IPS DF 6.9 (cell line): ENCODE measurements around the gene NOP58.
"Not testable (repeated sequence)": the region's sequence is repeated elsewhere in the genome, so short reads cannot be mapped to it uniquely, and the experiment has no call there.

ENCODE experiments used
- DNase-seq: peaks from one replicate; pipeline ENCODE4 v3.0.0-alpha.2; 2013; ENCODE audit warnings: low read depth, low spot score
- H3K27ac ChIP-seq: one replicate; pipeline ENCODE4 v1.5.1; 2013; ENCODE audit warnings: low read length, control low read depth
- H3K27me3 ChIP-seq: 2 replicates; pipeline ENCODE4 v1.6.1; 2013; ENCODE audit warnings: mild to moderate bottlenecking, low read length; ENCODE audit not compliant: control insufficient read depth, insufficient read depth
- H3K36me3 ChIP-seq: 2 replicates; pipeline ENCODE4 v1.6.1; 2013; ENCODE audit warnings: low read length; ENCODE audit not compliant: control insufficient read depth, insufficient read depth
- H3K4me1 ChIP-seq: 2 replicates; pipeline ENCODE4 v1.6.1; 2013; ENCODE audit warnings: low read length; ENCODE audit not compliant: control insufficient read depth, insufficient read depth
- H3K4me3 ChIP-seq: 2 replicates; pipeline ENCODE4 v1.5.1; 2013; ENCODE audit warnings: mild to moderate bottlenecking, low read length
- H3K9me3 ChIP-seq: 2 replicates; pipeline ENCODE4 v1.6.1; 2013; ENCODE audit warnings: low read length, inconsistent platforms; ENCODE audit not compliant: control insufficient read depth, insufficient read depth
- WGBS: extraction: QIAGEN DNeasy Blood & Tissue Kit; methylation state at CpG from one replicate; pipeline ENCODE4 v1.1.7; 2013; ENCODE audit warnings: mixed read lengths, missing lambda C conversion rate; ENCODE audit not compliant: insufficient read length, insufficient coverage; 5-methylcytosine and 5-hydroxymethylcytosine counted together

NOP58 gene

GRCh38 chr2:202269585-202269984 is 4.0 kb downstream of the NOP58 start:
- WGBS = no CpG with 5 or more reads among the region's 9 CpGs
- no peak overlapping the region for H3K4me3 ChIP-seq
- H3K27ac ChIP-seq = no peak overlapping the region
- H3K4me1 ChIP-seq = no peaks in the 10 kb centered on the region
- no peaks in the 10 kb centered on the region for H3K27me3 ChIP-seq
- H3K9me3 ChIP-seq = no peaks in the 10 kb centered on the region
- no peaks in the 10 kb centered on the region for H3K36me3 ChIP-seq
- no peak for DNase-seq

- 0 out of 2 replicates have a peak, but pooled peaks cover 3% of the 10 kb centered on the region for H3K36me3 ChIP-seq
- WGBS = no CpG with 5 or more reads among the region's 3 CpGs
Measured at GRCh38 chr2:202270487-202270886, 4.9 kb downstream of the NOP58 start.

GRCh38 chr2:202276078-202276720 is 10.6 kb downstream of the NOP58 start:
- not testable (repeated sequence) for H3K9me3 ChIP-seq, H3K4me1 ChIP-seq, DNase-seq, H3K27me3 ChIP-seq, H3K4me3 ChIP-seq, H3K27ac ChIP-seq
- H3K36me3 ChIP-seq = peaks cover 18% of the 10 kb centered on the region; the same call in 1 of the 2 replicates
- no CpG with 5 or more reads among the region's 11 CpGs for WGBS

More at GRCh38 chr2:202270487-202270886, 4.9 kb downstream of the NOP58 start:
- no peak for DNase-seq
- Histone ChIP-seq H3K27ac (no peak overlapping the region), H3K9me3 (no peaks in the 10 kb centered on the region), H3K27me3 (no peaks in the 10 kb centered on the region), H3K4me1 (no peaks in the 10 kb centered on the region), H3K4me3 (no peak overlapping the region)

- no peak for DNase-seq
- WGBS = no CpG with 5 or more reads among the region's 6 CpGs
- Histone ChIP-seq H3K27ac (no peak overlapping the region), H3K27me3 (no peaks in the 10 kb centered on the region), H3K9me3 (no peaks in the 10 kb centered on the region), H3K4me3 (no peak overlapping the region), H3K4me1 (no peaks in the 10 kb centered on the region), H3K36me3 (peaks cover 27% of the 10 kb centered on the region; the same call in 1 of the 2 replicates)
Measured at GRCh38 chr2:202278036-202278760, 12.6 kb downstream of the NOP58 start.

- H3K27ac ChIP-seq = no peak overlapping the region
- no peak overlapping the region for H3K4me3 ChIP-seq
- peaks cover 29% of the 10 kb centered on the region; the same call in 1 of the 2 replicates for H3K36me3 ChIP-seq
- H3K27me3 ChIP-seq = no peaks in the 10 kb centered on the region
- no CpG with 5 or more reads among the region's 1 CpG for WGBS
- DNase-seq = no peak
- H3K9me3 ChIP-seq = no peaks in the 10 kb centered on the region
- no peaks in the 10 kb centered on the region for H3K4me1 ChIP-seq
Measured at GRCh38 chr2:202278944-202279343, 13.4 kb downstream of the NOP58 start.

- DNase-seq = no peak
- no peak overlapping the region for H3K4me3 ChIP-seq
- no peaks in the 10 kb centered on the region for H3K4me1 ChIP-seq
- peaks cover 37% of the 10 kb centered on the region for H3K36me3 ChIP-seq
- H3K27ac ChIP-seq = no peak overlapping the region
- H3K27me3 ChIP-seq = no peaks in the 10 kb centered on the region
- no peaks in the 10 kb centered on the region for H3K9me3 ChIP-seq
Measured at GRCh38 chr2:202286595-202286994, 21.0 kb downstream of the NOP58 start.

GRCh38 chr2:202289394-202290204 is 24.0 kb downstream of the NOP58 start:
- H3K4me1 ChIP-seq = no peaks in the 10 kb centered on the region
- H3K9me3 ChIP-seq = no peaks in the 10 kb centered on the region
- no CpG with 5 or more reads among the region's 9 CpGs for WGBS
- H3K27me3 ChIP-seq = no peaks in the 10 kb centered on the region
- H3K4me3 ChIP-seq = no peak overlapping the region
- peaks cover 26% of the 10 kb centered on the region for H3K36me3 ChIP-seq
- DNase-seq = no peak
- no peak overlapping the region for H3K27ac ChIP-seq

GRCh38 chr2:202290316-202290715 is 24.8 kb downstream of the NOP58 start:
- Histone ChIP-seq H3K4me1 (no peaks in the 10 kb centered on the region), H3K9me3 (no peaks in the 10 kb centered on the region), H3K4me3 (no peak overlapping the region), H3K27ac (no peak overlapping the region), H3K36me3 (peaks cover 21% of the 10 kb centered on the region), H3K27me3 (no peaks in the 10 kb centered on the region)
- WGBS = no CpG with 5 or more reads among the region's 3 CpGs
- DNase-seq = no peak

GRCh38 chr2:202290970-202291369 is 25.4 kb downstream of the NOP58 start:
- H3K27me3 ChIP-seq = no peaks in the 10 kb centered on the region
- peaks cover 23% of the 10 kb centered on the region for H3K36me3 ChIP-seq
- H3K4me1 ChIP-seq = no peaks in the 10 kb centered on the region
- no peak overlapping the region for H3K4me3 ChIP-seq
- no peak for DNase-seq
- no CpG with 5 or more reads among the region's 1 CpG for WGBS
- H3K27ac ChIP-seq = no peak overlapping the region
- no peaks in the 10 kb centered on the region for H3K9me3 ChIP-seq

- Histone ChIP-seq H3K4me1 (no peaks in the 10 kb centered on the region), H3K36me3 (peaks cover 22% of the 10 kb centered on the region; the same call in 1 of the 2 replicates), H3K27ac (no peak overlapping the region), H3K9me3 (no peaks in the 10 kb centered on the region), H3K27me3 (no peaks in the 10 kb centered on the region), H3K4me3 (no peak overlapping the region)
- no CpG with 5 or more reads among the region's 1 CpG for WGBS
- DNase-seq = no peak
Measured at GRCh38 chr2:202299712-202300111, 34.1 kb downstream of the NOP58 start.
